ENCODE data around the gene TMEM132D.
"Not testable (repeated sequence)": the region's sequence is repeated elsewhere in the genome, so short reads cannot be mapped to it uniquely, and the experiment has no call there.

Gene TMEM132D

DNA sequence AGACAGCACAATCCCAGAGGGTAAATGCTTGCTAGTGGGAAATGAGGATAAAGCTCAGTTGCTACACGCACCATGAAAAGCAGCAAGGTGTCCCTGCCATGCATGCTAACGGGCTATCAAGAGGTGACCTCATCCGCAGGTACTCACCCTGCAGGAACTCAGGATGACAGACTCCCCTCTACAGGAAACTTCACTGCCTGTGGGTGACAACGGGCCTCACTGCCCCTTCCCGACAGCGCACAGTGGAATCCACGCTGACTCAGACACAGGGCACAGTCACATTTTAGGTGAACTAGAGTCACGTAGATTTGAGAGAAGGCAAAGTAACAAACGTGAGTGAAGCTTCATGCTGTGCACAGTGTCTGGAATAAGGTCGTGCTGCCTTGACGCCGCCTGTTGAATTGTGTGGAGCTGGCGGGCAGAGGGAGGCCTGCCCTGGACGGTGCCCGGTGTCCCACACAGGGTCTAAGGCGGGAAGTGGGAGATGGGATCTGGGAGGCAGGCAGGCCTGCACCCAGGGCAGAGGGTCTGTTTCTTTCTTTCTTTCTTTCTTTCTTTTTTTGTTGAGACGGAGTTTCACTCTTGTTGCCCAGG, 331.8 kb downstream of the TMEM132D start:
- DNase-seq = no peak

GRCh38 chr12:129570796-129571400, 332.9 kb downstream of the TMEM132D start:
- DNase-seq = no peak

DNA sequence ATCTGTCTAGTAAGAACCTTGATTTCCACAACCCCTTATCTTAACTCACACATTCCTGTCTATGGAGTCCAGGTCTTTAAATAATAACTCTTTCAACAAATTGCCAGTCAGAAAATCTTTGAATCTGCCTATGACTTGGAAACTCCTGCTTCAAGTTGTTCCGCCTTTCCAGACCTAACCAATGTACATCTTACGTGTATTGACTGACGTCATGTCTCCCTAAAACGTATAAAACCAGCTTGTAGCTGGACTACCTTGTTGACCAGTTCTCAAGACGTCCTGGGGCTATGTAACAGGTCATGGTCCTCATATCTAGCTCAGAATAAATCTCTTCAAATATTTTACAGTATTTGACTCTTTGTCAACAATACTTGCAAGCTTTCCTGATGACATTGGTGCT, 337.0 kb downstream of the TMEM132D start:
- no peak for DNase-seq

DNA sequence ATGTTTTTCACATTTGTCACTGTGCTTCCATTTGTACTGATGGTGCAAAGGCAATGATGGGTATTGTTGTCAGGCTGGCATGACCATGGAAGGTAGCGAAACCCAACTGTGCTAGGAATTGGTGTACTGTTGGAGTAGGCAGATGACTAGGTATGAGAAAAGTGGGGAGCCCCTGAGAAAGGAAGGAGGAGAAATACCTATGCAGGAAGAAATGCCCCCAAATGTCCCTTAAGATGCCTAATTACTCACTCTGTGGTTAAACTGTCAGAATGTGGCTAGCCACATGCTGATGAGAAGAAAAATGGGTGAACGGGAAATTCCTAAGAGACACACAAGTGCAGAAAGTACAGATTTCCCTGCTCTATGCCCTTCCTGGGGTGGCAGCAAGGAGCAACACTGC, 339.1 kb downstream of the TMEM132D start:
- no peak for DNase-seq

GRCh38 chr12:129563266-129563665, 340.6 kb downstream of the TMEM132D start:
- DNase-seq = no peak

DNA sequence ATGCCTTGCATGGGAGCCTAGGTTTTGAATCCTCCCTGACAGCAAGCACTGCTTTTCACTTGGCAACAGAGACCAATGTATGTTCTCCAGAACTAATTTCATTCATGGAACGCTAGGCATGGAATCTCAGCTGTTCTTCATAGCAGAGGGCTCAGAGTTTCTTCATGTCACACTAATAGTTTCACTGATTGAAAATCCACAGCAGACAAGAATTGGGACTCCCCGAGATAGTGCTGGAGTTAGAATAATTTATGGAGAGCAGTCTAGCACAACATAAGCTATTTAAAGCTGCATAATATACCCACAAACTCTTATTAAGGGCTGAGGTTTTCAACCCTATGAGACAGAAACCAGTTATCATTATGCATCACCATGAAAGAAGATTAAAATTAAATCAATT, 342.5 kb downstream of the TMEM132D start:
- DNase-seq = no peak

- DNase-seq = no peak
Measured at GRCh38 chr12:129559776-129560175, 344.0 kb downstream of the TMEM132D start.

DNA sequence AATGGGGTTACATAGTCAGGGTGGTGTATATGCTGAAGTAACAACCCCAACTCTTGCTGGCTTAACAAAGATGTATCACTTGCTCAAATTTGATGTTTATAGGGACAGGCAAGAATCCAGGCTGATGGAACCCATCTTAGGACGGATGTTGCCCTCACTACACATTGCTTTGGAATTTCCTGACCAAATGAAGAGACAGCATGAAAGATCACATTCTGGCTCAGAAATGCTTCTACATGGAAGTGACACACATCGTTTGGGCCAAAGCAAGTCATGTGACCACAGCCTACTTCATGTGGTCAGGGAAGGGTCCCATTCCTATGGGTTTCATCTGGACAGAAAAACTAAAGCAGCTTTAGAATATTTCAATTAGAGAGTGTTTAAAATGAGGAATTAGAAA, 345.8 kb downstream of the TMEM132D start:
- no peak for DNase-seq

DNA sequence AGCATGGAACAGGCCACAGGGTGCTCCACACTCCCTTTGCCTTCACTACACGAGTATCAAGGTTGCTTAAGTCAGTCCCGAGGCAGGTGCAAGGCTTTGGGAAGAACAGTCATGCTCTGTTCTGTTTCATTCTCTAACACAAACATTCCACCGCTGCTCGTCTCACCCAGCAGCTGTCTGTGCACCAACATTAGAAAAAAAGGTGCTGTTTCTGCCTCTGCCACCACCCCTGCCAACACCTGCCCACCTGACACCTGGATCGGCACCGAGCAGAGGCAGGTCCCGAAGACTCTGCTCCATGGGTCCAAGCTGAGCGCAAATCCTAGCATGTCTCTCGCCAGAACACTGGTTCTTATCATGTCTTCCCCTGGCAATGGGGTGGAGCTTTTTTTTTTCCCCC, 347.7 kb downstream of the TMEM132D start:
- DNase-seq = no peak

- no peak for DNase-seq
Measured at GRCh38 chr12:129552996-129553750, 350.7 kb downstream of the TMEM132D start.

- DNase-seq = no peak
Measured at GRCh38 chr12:129551441-129551840, 352.4 kb downstream of the TMEM132D start.

- DNase-seq = no peak
Measured at GRCh38 chr12:129550353-129550752, 353.5 kb downstream of the TMEM132D start.

DNA sequence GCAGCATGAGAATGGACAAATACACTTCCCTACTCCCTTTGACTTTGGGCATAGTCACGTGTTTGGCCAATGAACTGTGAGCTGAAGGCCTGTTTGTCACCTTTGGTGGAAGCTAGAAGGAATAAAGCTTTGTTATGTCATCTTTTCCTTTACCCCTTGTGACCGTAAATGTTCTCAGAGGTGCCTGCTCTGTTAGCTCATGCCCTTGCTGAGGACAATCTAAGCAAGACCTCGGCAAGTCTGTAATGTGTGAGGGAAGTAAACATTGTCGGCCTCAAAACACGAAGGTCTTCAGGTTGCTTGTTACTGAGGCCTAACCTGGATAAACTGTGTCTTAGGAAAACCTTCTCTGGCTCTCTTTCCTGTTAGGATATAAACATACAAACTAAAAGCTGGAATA, 354.2 kb downstream of the TMEM132D start:
- DNase-seq = no peak

- DNase-seq = not testable (repeated sequence)
Measured at GRCh38 chr12:129549020-129549419, 354.8 kb downstream of the TMEM132D start.

- DNase-seq = no peak
Measured at GRCh38 chr12:129544716-129545115, 359.1 kb downstream of the TMEM132D start.

- no peak for DNase-seq
Measured at GRCh38 chr12:129540954-129541353, 362.9 kb downstream of the TMEM132D start.

GRCh38 chr12:129540249-129540648, 363.6 kb downstream of the TMEM132D start:
- no peak for DNase-seq

GRCh38 chr12:129538724-129539335, 365.0 kb downstream of the TMEM132D start:
- DNase-seq = not testable (repeated sequence)

- no peak for DNase-seq
Measured at GRCh38 chr12:129538137-129538536, 365.7 kb downstream of the TMEM132D start.

DNA sequence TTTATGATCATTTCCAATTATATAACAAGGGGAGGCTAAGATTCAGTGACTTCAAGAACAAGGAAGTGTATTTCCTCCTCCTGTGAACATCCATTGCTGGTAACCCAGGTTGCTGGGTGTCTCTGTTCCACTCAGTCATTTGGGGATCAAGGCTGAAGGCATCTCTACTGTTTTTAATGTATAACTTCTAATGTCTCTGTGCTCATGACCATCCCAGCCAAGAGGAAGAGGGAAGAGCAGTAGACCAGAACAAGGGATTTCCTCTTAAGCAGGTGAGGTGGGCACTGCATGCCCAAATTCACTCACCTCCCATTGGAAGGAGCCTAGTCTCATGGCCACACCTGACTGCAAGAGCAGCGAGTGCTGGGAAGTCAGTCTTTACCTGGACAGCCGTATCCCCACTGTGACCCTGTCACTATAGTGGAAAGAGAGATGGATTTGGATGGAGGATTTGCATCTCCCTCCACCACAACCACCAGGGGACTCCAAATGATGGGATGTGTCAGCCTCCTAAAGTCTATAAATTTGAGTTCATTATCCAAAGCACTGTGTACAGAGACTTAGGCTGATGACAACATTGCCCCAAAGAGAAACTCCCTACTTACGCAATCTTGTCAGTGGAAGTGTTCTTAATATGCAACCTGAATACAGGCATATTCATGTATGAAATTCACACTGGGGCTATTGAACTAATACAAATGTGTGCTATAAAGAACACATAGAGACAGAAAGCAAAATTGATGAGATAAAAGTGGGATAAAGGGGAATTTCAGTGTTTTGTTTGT, 368.7 kb downstream of the TMEM132D start:
- DNase-seq = no peak

DNA sequence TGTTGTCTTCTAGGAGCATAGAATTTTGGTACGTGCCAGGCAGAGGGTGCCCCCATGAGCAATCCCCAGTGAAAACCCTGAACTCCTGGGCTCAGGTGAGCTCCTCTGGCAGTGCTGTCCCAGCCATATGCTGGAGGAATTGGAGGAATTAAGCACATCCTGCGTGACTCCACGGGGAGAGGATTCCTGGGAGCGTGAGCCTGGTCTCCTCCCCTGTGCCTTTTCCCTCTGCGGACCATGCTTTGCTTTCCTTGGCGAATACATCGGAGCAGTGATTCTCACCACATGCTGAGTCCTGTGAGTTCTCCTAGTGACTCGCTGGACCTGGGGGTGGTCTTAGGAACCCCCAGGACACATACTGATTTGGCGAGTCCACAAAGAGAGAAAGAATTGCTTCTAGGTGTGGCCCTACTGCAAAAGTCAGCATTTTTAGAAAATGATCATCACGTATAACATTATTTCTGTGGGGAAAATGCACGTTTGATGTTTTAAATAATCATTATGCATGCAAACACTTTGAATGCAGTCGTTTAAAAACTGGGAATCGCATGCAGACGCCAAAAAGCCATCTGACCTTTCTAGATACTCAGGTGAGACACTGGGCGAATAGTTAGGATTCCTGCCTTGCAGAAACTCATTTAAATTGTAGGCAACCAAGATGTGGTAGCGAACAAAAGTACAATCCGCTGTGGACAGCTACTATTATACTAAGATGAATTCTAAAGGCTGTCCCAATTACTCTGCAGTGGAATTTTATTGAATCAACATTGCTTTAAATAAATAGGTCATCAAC, 370.9 kb downstream of the TMEM132D start:
- no peak for DNase-seq

- DNase-seq = no peak
Measured at GRCh38 chr12:129532082-129532481, 371.7 kb downstream of the TMEM132D start.
